ENCODE results near the gene LAMC3. TPM values are rescaled to one million over a fixed set of nuclear protein-coding genes. Genes with fewer than 3 reads are reported as not detected.

LAMC3 gene
- total RNA-seq, 1 donor from 2014 or later, result not detected

GRCh38 chr9:130982636-130983358 lies 26.2 kb upstream of the LAMC3 start:
- H3K9me3 Mint-ChIP-seq, result no peaks in the 10 kb centered on the region
- no peak for DNase-seq (ENCODE audit: low spot score)
- H3K27ac Mint-ChIP-seq, result no peak overlapping the region
- H3K36me3 Mint-ChIP-seq (ENCODE audit: low read depth), result no peaks in the 10 kb centered on the region
- no peak overlapping the region for H3K4me3 Mint-ChIP-seq (ENCODE audit: low read depth)
- intact Hi-C loops (cut with micrococcal nuclease), result no loop called here
- no peaks in the 10 kb centered on the region for H3K4me1 Mint-ChIP-seq (ENCODE audit: low read depth)
- no peaks in the 10 kb centered on the region for H3K27me3 Mint-ChIP-seq (ENCODE audit: low read depth)

GRCh38 chr9:130983359-130983670 lies 25.7 kb upstream of the LAMC3 start:
- H3K27me3 Mint-ChIP-seq (ENCODE audit: low read depth), result no peaks in the 10 kb centered on the region
- no peak for DNase-seq (ENCODE audit: low spot score)
- intact Hi-C loops (cut with micrococcal nuclease), result no loop called here

DNA sequence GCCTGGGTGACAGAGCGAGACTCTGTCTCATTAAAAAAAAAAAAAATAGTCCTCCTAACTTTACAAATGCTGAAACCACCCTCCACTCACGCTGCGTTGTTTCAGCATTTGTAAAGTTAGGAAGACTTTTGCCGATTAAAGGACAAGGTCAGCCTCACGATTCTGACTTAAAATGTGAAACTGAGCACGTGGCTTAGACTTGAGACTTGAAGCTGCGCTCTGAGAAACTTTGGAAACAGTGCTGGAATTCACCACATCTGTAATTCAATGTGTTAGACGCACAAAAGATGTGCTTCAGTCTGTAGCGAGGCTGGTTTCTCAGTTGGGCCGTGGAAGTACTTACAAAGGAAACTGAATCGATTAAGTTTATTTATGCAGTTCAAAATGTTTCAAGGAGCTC lies 25.0 kb upstream of the LAMC3 start:
- intact Hi-C loops (cut with micrococcal nuclease), result no loop called here
- no peak overlapping the region for H3K4me3 Mint-ChIP-seq (ENCODE audit: low read depth)
- H3K36me3 Mint-ChIP-seq (ENCODE audit: low read depth), result no peaks in the 10 kb centered on the region
- no peaks in the 10 kb centered on the region for H3K27me3 Mint-ChIP-seq (ENCODE audit: low read depth)
- no peaks in the 10 kb centered on the region for H3K9me3 Mint-ChIP-seq
- no peaks in the 10 kb centered on the region for H3K4me1 Mint-ChIP-seq (ENCODE audit: low read depth)
- no peak overlapping the region for H3K27ac Mint-ChIP-seq
- DNase-seq (ENCODE audit: low spot score), result no peak

More at GRCh38 chr9:130983359-130983670, 25.7 kb upstream of the LAMC3 start:
- Mint-ChIP-seq H3K4me3 (ENCODE audit: low read depth) (no peak overlapping the region), H3K36me3 (ENCODE audit: low read depth) (no peaks in the 10 kb centered on the region), H3K4me1 (ENCODE audit: low read depth) (no peaks in the 10 kb centered on the region), H3K27ac (no peak overlapping the region), H3K9me3 (no peaks in the 10 kb centered on the region)

DNA sequence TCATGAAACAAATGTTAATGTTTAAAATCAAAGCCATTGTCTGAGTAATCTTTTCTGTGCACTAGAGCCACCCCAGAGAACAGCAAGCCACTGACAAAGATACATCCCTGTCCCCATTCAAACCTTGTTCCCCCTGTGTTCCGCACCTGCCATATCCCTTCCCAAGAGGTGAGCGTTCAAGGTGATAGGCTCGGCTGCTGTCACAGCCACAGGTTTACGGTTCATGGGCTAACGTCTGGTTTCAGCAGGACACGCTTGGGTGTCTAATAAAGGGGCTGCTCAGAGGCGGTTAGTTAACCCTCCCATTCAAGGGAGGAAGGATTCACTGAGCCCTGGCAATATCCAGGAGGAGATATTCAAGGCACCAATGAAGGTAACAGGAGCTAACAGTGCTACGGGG lies 24.5 kb upstream of the LAMC3 start:
- Mint-ChIP-seq H3K4me3 (ENCODE audit: low read depth) (no peak overlapping the region), H3K27me3 (ENCODE audit: low read depth) (no peaks in the 10 kb centered on the region), H3K36me3 (ENCODE audit: low read depth) (no peaks in the 10 kb centered on the region), H3K27ac (no peak overlapping the region), H3K9me3 (no peaks in the 10 kb centered on the region), H3K4me1 (ENCODE audit: low read depth) (no peaks in the 10 kb centered on the region)
- intact Hi-C loops (cut with micrococcal nuclease), result no loop called here
- DNase-seq (ENCODE audit: low spot score), result no peak

DNA sequence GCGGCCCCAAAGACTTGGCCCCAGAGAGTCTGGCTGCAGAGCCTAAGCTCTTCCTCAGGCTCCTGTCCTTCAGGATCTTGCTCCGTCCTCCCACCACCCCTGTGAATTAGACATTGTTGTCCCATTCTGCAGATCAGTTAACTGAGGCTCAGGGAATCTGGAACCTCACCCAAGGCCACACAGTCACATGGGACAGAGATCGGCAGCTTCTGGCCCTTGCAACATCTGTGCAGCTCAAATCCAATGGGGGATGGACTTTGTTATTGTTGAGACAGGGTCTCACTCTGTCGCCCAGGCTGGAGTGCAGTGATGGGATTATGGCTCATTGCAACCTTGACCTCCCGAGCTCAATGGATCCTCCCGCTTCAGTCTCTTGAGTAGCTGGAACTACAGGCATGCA lies 23.9 kb upstream of the LAMC3 start:
- Mint-ChIP-seq H3K4me1 (ENCODE audit: low read depth) (no peaks in the 10 kb centered on the region), H3K36me3 (ENCODE audit: low read depth) (no peaks in the 10 kb centered on the region), H3K27ac (no peak overlapping the region), H3K27me3 (ENCODE audit: low read depth) (no peaks in the 10 kb centered on the region), H3K9me3 (no peaks in the 10 kb centered on the region), H3K4me3 (ENCODE audit: low read depth) (no peak overlapping the region)
- DNase-seq (ENCODE audit: low spot score), result no peak
- intact Hi-C loops (cut with micrococcal nuclease), result no loop called here

GRCh38 chr9:130985606-130986162 lies 23.3 kb upstream of the LAMC3 start:
- H3K4me3 Mint-ChIP-seq (ENCODE audit: low read depth), result no peak overlapping the region
- H3K27me3 Mint-ChIP-seq (ENCODE audit: low read depth), result no peaks in the 10 kb centered on the region
- no peaks in the 10 kb centered on the region for H3K4me1 Mint-ChIP-seq (ENCODE audit: low read depth)
- DNase-seq (ENCODE audit: low spot score), result no peak
- intact Hi-C loops (cut with micrococcal nuclease), result no loop called here
- H3K9me3 Mint-ChIP-seq, result no peaks in the 10 kb centered on the region
- no peaks in the 10 kb centered on the region for H3K36me3 Mint-ChIP-seq (ENCODE audit: low read depth)
- H3K27ac Mint-ChIP-seq, result no peak overlapping the region

DNA sequence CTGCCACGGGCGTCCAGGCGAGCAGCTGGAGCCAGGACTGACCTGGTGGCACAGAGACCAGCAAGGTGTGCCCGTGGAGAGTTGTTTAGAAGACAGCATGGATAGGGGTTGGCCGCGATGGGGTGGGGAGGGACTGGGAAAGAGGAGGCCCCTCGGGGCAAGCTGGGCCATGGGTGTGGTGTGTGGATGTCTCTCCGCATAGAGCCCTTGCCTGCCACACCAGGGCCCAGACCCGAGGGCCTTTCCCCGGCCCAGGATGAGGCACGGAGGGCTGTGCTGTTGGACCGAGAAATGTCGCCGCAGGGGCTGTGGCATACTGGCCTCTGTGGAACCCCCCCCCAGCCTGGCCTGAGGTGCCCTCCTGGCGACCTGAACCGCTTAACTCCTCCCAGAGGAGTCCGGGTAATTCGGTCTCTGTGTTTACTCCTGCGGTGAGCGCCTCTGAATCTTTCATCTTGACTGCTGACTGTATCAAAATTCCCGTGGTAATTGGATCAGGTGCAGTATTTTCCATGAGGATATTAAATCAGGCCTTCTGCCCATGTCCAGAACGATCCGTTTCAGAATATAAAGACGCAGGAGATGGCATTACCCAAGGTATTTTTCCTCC lies 22.5 kb upstream of the LAMC3 start:
- H3K9me3 Mint-ChIP-seq, result no peaks in the 10 kb centered on the region
- intact Hi-C loops (cut with micrococcal nuclease), result no loop called here
- H3K27ac Mint-ChIP-seq, result no peak overlapping the region
- no peaks in the 10 kb centered on the region for H3K4me1 Mint-ChIP-seq (ENCODE audit: low read depth)
- no peak overlapping the region for H3K4me3 Mint-ChIP-seq (ENCODE audit: low read depth)
- no peak for DNase-seq (ENCODE audit: low spot score)
- H3K36me3 Mint-ChIP-seq (ENCODE audit: low read depth), result no peaks in the 10 kb centered on the region
- H3K27me3 Mint-ChIP-seq (ENCODE audit: low read depth), result no peaks in the 10 kb centered on the region

GRCh38 chr9:130987054-130987453 lies 21.9 kb upstream of the LAMC3 start:
- intact Hi-C loops (cut with micrococcal nuclease), result no loop called here
- Mint-ChIP-seq H3K4me3 (ENCODE audit: low read depth) (no peak overlapping the region), H3K36me3 (ENCODE audit: low read depth) (no peaks in the 10 kb centered on the region), H3K27ac (no peak overlapping the region), H3K9me3 (no peaks in the 10 kb centered on the region), H3K4me1 (ENCODE audit: low read depth) (no peaks in the 10 kb centered on the region), H3K27me3 (ENCODE audit: low read depth) (no peaks in the 10 kb centered on the region)
- no peak for DNase-seq (ENCODE audit: low spot score)

- H3K4me1 Mint-ChIP-seq (ENCODE audit: low read depth), result no peaks in the 10 kb centered on the region
- H3K4me3 Mint-ChIP-seq (ENCODE audit: low read depth), result no peak overlapping the region
- H3K36me3 Mint-ChIP-seq (ENCODE audit: low read depth), result no peaks in the 10 kb centered on the region
- no peaks in the 10 kb centered on the region for H3K9me3 Mint-ChIP-seq
- H3K27ac Mint-ChIP-seq, result no peak overlapping the region
- DNase-seq (ENCODE audit: low spot score), result no peak
- intact Hi-C loops (cut with micrococcal nuclease), result no loop called here
- H3K27me3 Mint-ChIP-seq (ENCODE audit: low read depth), result no peaks in the 10 kb centered on the region
Observed at GRCh38 chr9:130987738-130988399, 21.1 kb upstream of the LAMC3 start.

- no peak for DNase-seq (ENCODE audit: low spot score)
- Mint-ChIP-seq H3K4me1 (ENCODE audit: low read depth) (no peaks in the 10 kb centered on the region), H3K9me3 (no peaks in the 10 kb centered on the region), H3K27me3 (ENCODE audit: low read depth) (no peaks in the 10 kb centered on the region), H3K36me3 (ENCODE audit: low read depth) (no peaks in the 10 kb centered on the region), H3K27ac (no peak overlapping the region), H3K4me3 (ENCODE audit: low read depth) (no peak overlapping the region)
- intact Hi-C loops (cut with micrococcal nuclease), result no loop called here
Observed at GRCh38 chr9:130988400-130988747, 20.6 kb upstream of the LAMC3 start.

DNA sequence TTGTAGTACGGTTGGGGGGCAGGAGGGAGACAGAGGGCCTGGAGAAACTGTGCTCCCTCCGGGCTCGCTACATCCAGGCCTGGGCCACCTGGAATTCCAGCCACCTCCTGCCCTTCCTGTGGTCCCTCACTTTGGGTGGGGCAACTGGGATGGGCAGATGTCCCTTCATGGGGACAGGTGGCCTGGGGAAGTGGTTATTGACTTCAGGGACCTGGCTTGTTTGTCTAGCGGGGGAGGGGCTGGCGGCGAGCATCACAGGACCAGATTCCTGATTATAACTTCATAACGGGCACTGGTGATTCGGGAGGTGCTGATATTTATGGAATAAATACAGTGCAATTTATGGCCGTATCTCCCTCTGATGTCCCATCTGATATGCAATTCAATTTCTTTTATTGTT lies 20.1 kb upstream of the LAMC3 start:
- intact Hi-C loops (cut with micrococcal nuclease), result no loop called here
- Mint-ChIP-seq H3K4me1 (ENCODE audit: low read depth) (no peaks in the 10 kb centered on the region), H3K27me3 (ENCODE audit: low read depth) (no peaks in the 10 kb centered on the region), H3K4me3 (ENCODE audit: low read depth) (no peak overlapping the region), H3K9me3 (no peaks in the 10 kb centered on the region), H3K27ac (no peak overlapping the region), H3K36me3 (ENCODE audit: low read depth) (no peaks in the 10 kb centered on the region)
- no peak for DNase-seq (ENCODE audit: low spot score)

DNA sequence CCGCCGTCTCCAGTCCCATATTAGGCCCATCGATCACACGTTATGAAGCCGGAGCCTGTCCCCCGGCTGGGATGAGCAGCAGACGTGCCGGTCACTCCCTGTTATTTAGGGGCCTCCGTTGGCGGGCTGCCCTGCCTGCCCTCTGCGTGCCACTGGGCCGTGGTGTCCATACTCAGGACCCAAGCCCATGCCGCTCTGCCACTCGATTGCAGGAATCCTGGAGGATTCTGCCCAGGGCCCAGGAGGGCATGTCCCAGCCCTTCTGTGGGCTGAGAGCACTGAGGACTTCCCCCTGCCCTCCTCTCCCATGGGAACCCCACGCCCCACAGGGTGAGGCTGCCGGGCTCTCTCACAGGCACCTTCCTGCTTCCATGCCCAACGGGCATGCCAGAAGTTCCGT lies 19.6 kb upstream of the LAMC3 start:
- DNase-seq (ENCODE audit: low spot score), result no peak
- Mint-ChIP-seq H3K36me3 (ENCODE audit: low read depth) (no peaks in the 10 kb centered on the region), H3K9me3 (no peaks in the 10 kb centered on the region), H3K27ac (no peak overlapping the region), H3K4me1 (ENCODE audit: low read depth) (no peaks in the 10 kb centered on the region), H3K4me3 (ENCODE audit: low read depth) (no peak overlapping the region), H3K27me3 (ENCODE audit: low read depth) (no peaks in the 10 kb centered on the region)
- intact Hi-C loops (cut with micrococcal nuclease), result no loop called here

GRCh38 chr9:130989891-130990290 lies 19.1 kb upstream of the LAMC3 start:
- no peaks in the 10 kb centered on the region for H3K27me3 Mint-ChIP-seq (ENCODE audit: low read depth)
- no peak for DNase-seq (ENCODE audit: low spot score)
- H3K36me3 Mint-ChIP-seq (ENCODE audit: low read depth), result no peaks in the 10 kb centered on the region
- H3K9me3 Mint-ChIP-seq, result no peaks in the 10 kb centered on the region
- H3K4me1 Mint-ChIP-seq (ENCODE audit: low read depth), result no peaks in the 10 kb centered on the region
- intact Hi-C loops (cut with micrococcal nuclease), result no loop called here
- no peak overlapping the region for H3K4me3 Mint-ChIP-seq (ENCODE audit: low read depth)
- no peak overlapping the region for H3K27ac Mint-ChIP-seq

All from activated T-helper 2 cell treated with anti-CD3 and anti-CD28 coated beads, Interferon-gamma antibody, Interleukin-2, Interleukin-4, amounts not matched to agents 10 μg/mL and 5 μg/mL and 100 μg/mL, durations not matched to agents 14 hours and 24 hours and 36 hours (primary cell).